ENCODE measurements around the gene SLC35F2. TPM values are rescaled to one million over a fixed set of nuclear protein-coding genes. Genes with fewer than 3 reads are reported as not detected.
"Not testable (repeated sequence)": the region's sequence is repeated elsewhere in the genome, so short reads cannot be mapped to it uniquely, and the experiment has no call there.

Gene SLC35F2
- 10 to 100 TPM in 1 of 2 donors, 1 to 10 TPM in 1; 9.3 to 12.6 TPM for polyA plus RNA-seq

DNA sequence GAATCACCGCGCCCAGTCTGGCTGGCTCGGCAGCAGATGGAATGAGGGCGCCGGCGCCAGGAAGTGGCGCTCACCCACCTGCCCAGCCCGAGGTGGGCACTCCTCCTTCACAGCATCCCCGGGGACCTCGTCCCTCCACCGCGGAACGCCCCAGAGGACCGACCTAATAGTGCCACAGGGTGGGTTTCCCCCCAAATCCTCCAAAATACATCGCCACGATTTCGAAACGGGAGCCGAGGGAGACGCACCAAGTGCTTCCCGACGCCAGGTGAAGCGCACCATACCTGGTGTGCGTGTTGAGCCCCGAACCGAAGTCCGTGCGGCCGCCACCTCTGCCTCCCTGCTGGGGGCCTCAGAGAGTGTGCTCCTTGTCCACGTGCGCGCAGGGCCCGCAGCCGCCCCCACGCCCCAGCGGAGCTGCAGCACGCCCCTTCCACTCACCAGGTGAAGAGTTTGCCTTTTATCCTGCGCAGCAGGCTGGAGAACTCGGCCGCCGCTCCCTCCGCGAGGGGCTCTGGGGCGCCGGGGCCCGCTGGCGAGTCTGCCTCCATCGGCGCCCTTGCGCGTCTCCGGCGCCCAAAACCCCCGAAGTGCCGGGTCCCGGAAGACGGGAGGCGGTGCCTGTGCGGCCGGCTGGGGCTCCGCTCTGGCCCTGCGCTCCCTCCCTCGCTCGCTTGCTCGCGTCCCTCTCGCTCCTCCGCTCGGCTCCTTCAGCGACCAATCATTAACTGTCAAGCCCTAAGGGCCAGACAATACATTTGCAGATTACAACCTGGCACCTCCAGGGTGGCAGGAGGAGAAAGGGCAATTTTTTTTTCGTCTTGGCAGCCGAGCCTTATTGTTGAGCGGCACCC, at the start of gene SLC35F2:
SLC35F2 (minus strand) TSS at position 571 of the 854 bp plus-strand sequence; CDS start at position 551, 20 bp downstream.
- Histone ChIP-seq H3K9me3 (ENCODE audit: control insufficient read depth in 2 of 2, insufficient read depth in 1 of 2, low read depth in 1 of 2, low read length in 1 of 2) (no peaks in the 10 kb centered on the region), H3K4me1 (ENCODE audit: control insufficient read depth in 2 of 2, insufficient read depth in 2 of 2, low read length in 1 of 2) (peaks cover 0 to 9% of the 10 kb centered on the region in 2 donors), H3K36me3 (ENCODE audit: control insufficient read depth in 2 of 2, insufficient read depth in 2 of 2, low read length in 1 of 2) (no peaks in the 10 kb centered on the region), H3K4me3 (ENCODE audit: low read depth in 1 of 2, low read length in 2 of 2) (peak within 1 kb of the TSS; percentile 65 to 93), H3K27ac (ENCODE audit: low read depth in 2 of 2, low read length in 1 of 2) (peak within 1 kb of the TSS; percentile 79 to 89), H3K27me3 (ENCODE audit: control insufficient read depth in 1 of 2, insufficient read depth in 2 of 2, low read length in 2 of 2) (no peaks in the 10 kb centered on the region)
- WGBS, 2 donors, result 1% methylated on average over 71 to 73 of the region's 73 CpGs

DNA sequence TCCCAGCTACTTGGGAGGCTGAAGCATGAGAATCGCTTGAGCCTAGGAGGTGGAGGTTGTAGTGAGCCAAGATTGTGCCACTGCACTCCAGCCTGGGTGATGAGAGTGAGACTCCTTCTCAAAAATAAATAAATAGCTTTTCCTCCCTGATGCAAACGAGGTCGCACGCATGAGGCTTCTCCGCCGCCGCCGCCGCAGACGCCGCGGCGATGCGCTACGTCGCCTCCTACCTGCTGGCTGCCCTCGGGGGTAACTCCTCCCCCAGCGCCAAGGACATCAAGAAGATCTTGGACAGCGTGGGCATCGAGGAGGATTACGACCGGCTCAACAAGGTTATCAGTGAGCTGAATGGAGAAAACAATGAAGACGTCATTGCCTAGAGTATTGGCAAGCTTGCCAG, 49.6 kb upstream of the SLC35F2 start:
- H3K9me3 ChIP-seq (ENCODE audit: control insufficient read depth in 2 of 2, insufficient read depth in 1 of 2, low read depth in 1 of 2, low read length in 1 of 2), result no peaks in the 10 kb centered on the region
- no peaks in the 10 kb centered on the region for H3K36me3 ChIP-seq (ENCODE audit: control insufficient read depth in 2 of 2, insufficient read depth in 2 of 2, low read length in 1 of 2)
- WGBS, 2 donors, result 57 to 82% methylated on average over 23 of the region's 23 CpGs
- H3K4me3 ChIP-seq (ENCODE audit: low read depth in 1 of 2, low read length in 2 of 2), result no peak overlapping the region
- no peaks in the 10 kb centered on the region for H3K27me3 ChIP-seq (ENCODE audit: control insufficient read depth in 1 of 2, insufficient read depth in 2 of 2, low read length in 2 of 2)
- H3K27ac ChIP-seq (ENCODE audit: low read depth in 2 of 2, low read length in 1 of 2), result no peak overlapping the region
- no peaks in the 10 kb centered on the region for H3K4me1 ChIP-seq (ENCODE audit: control insufficient read depth in 2 of 2, insufficient read depth in 2 of 2, low read length in 1 of 2)

DNA sequence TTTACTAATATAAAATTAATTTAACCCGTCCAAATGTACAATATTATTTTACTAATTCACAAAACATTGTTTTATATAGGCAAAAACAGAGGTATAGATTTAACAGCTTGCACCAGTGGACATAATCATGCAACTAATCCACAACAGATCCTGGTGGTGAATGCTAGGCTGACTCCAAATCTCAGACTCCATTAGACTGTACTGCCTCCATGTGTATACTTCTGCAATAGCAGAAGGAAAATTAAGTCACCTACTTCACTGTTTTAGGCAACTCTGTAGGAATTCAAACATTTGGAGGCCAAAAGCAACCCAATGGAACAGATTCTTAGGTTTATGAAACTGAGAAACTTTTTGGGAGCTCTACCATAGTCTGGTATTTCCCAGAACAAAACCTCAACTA, 39.7 kb upstream of the SLC35F2 start:
- Histone ChIP-seq H3K36me3 (ENCODE audit: control insufficient read depth in 2 of 2, insufficient read depth in 2 of 2, low read length in 1 of 2) (no peaks in the 10 kb centered on the region), H3K4me1 (ENCODE audit: control insufficient read depth in 2 of 2, insufficient read depth in 2 of 2, low read length in 1 of 2) (no peaks in the 10 kb centered on the region), H3K27me3 (ENCODE audit: control insufficient read depth in 1 of 2, insufficient read depth in 2 of 2, low read length in 2 of 2) (no peaks in the 10 kb centered on the region), H3K9me3 (ENCODE audit: control insufficient read depth in 2 of 2, insufficient read depth in 1 of 2, low read depth in 1 of 2, low read length in 1 of 2) (no peaks in the 10 kb centered on the region), H3K4me3 (ENCODE audit: low read depth in 1 of 2, low read length in 2 of 2) (no peak overlapping the region), H3K27ac (ENCODE audit: low read depth in 2 of 2, low read length in 1 of 2) (no peak overlapping the region)
- WGBS, 2 donors, result 37 to 39% methylated on average over 1 of the region's 1 CpG

DNA sequence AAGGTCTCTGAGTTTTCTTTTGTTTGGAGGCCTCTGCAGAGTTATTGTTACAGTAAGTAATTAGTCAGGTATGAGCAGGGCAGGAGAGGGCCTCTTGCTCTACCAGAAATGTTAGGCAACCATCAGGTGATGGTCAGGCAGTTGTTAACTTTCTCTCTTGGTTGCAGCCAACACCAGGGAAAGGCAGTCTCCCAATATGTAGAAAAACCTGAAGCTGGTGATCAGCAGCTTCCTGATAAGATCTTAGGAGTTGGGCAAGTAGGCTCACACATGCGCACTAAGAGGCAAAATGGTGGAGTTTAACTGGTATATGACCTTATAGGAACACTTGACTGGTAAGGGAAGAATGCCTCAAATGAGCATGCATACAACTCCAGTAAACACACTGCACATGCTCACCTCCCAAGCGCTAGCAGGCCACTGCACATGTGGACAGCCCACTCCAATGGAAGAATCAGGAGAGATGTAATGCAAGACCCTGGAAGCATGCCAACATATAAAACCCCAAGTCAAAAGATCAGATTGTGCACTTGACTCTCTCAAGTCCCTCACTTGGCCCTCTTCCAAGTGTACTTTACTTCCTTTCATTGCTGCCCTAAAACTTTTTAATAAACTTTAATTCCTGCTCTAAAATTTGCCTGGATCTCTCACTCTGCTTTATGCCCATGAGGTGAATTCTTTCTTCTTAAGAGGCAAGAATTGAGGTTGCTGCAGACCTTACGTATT, 23.7 kb upstream of the SLC35F2 start:
- Histone ChIP-seq H3K4me1 (ENCODE audit: control insufficient read depth in 2 of 2, insufficient read depth in 2 of 2, low read length in 1 of 2) (no peaks in the 10 kb centered on the region), H3K36me3 (ENCODE audit: control insufficient read depth in 2 of 2, insufficient read depth in 2 of 2, low read length in 1 of 2) (no peaks in the 10 kb centered on the region), H3K4me3 (ENCODE audit: low read depth in 1 of 2, low read length in 2 of 2) (no peak overlapping the region), H3K27ac (ENCODE audit: low read depth in 2 of 2, low read length in 1 of 2) (no peak overlapping the region), H3K9me3 (ENCODE audit: control insufficient read depth in 2 of 2, insufficient read depth in 1 of 2, low read depth in 1 of 2, low read length in 1 of 2) (no peaks in the 10 kb centered on the region), H3K27me3 (ENCODE audit: control insufficient read depth in 1 of 2, insufficient read depth in 2 of 2, low read length in 2 of 2) (no peaks in the 10 kb centered on the region)
- WGBS, 2 donors, result 95 to 98% methylated on average over 3 of the region's 3 CpGs

- not testable (repeated sequence) for H3K4me1 ChIP-seq (ENCODE audit: control insufficient read depth in 2 of 2, insufficient read depth in 2 of 2, low read length in 1 of 2); H3K27me3 ChIP-seq (ENCODE audit: control insufficient read depth in 1 of 2, insufficient read depth in 2 of 2, low read length in 2 of 2); H3K9me3 ChIP-seq (ENCODE audit: control insufficient read depth in 2 of 2, insufficient read depth in 1 of 2, low read depth in 1 of 2, low read length in 1 of 2); H3K27ac ChIP-seq (ENCODE audit: low read depth in 2 of 2, low read length in 1 of 2); H3K4me3 ChIP-seq (ENCODE audit: low read depth in 1 of 2, low read length in 2 of 2); H3K36me3 ChIP-seq (ENCODE audit: control insufficient read depth in 2 of 2, insufficient read depth in 2 of 2, low read length in 1 of 2)
- 96 to 98% methylated on average over 8 to 9 of the region's 9 CpGs for WGBS, 2 donors
Observed at GRCh38 chr11:107881471-107881870, 22.9 kb upstream of the SLC35F2 start.

- no peaks in the 10 kb centered on the region for H3K9me3 ChIP-seq (ENCODE audit: control insufficient read depth in 2 of 2, insufficient read depth in 1 of 2, low read depth in 1 of 2, low read length in 1 of 2)
- no peaks in the 10 kb centered on the region for H3K27me3 ChIP-seq (ENCODE audit: control insufficient read depth in 1 of 2, insufficient read depth in 2 of 2, low read length in 2 of 2)
- H3K4me3 ChIP-seq (ENCODE audit: low read depth in 1 of 2, low read length in 2 of 2), result no peak overlapping the region
- no peaks in the 10 kb centered on the region for H3K4me1 ChIP-seq (ENCODE audit: control insufficient read depth in 2 of 2, insufficient read depth in 2 of 2, low read length in 1 of 2)
- 53 to 63% methylated on average over 2 of the region's 2 CpGs for WGBS, 2 donors
- H3K27ac ChIP-seq (ENCODE audit: low read depth in 2 of 2, low read length in 1 of 2), result no peak overlapping the region
- no peaks in the 10 kb centered on the region for H3K36me3 ChIP-seq (ENCODE audit: control insufficient read depth in 2 of 2, insufficient read depth in 2 of 2, low read length in 1 of 2)
Observed at GRCh38 chr11:107876141-107876540, 17.6 kb upstream of the SLC35F2 start.

DNA sequence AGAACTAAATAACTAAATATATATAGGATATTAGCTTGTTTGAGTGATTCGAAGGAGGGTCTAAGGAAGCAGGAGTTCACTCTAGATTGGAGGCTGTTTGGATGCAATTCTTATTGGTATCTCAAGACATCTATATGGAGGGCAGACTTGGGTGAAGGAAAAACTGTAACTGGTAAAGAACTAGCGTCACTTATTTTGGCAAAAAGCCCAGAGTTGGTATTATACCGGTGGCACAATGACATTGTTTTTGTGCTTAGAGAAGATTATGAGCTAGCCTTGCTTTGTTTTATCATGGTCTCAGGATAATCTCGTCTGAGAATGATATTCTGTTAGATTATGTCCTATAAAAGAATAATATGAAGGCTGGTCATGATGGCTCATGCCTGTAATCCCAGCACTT, 6.0 kb upstream of the SLC35F2 start:
- H3K4me1 ChIP-seq (ENCODE audit: control insufficient read depth in 2 of 2, insufficient read depth in 2 of 2, low read length in 1 of 2), result peaks cover 0 to 2% of the 10 kb centered on the region in 2 donors
- no peaks in the 10 kb centered on the region for H3K36me3 ChIP-seq (ENCODE audit: control insufficient read depth in 2 of 2, insufficient read depth in 2 of 2, low read length in 1 of 2)
- no peak overlapping the region for H3K27ac ChIP-seq (ENCODE audit: low read depth in 2 of 2, low read length in 1 of 2)
- H3K27me3 ChIP-seq (ENCODE audit: control insufficient read depth in 1 of 2, insufficient read depth in 2 of 2, low read length in 2 of 2), result no peaks in the 10 kb centered on the region
- H3K4me3 ChIP-seq (ENCODE audit: low read depth in 1 of 2, low read length in 2 of 2), result no peak overlapping the region
- no peaks in the 10 kb centered on the region for H3K9me3 ChIP-seq (ENCODE audit: control insufficient read depth in 2 of 2, insufficient read depth in 1 of 2, low read depth in 1 of 2, low read length in 1 of 2)
- WGBS, 2 donors, result 49 to 54% methylated on average over 4 of the region's 4 CpGs

DNA sequence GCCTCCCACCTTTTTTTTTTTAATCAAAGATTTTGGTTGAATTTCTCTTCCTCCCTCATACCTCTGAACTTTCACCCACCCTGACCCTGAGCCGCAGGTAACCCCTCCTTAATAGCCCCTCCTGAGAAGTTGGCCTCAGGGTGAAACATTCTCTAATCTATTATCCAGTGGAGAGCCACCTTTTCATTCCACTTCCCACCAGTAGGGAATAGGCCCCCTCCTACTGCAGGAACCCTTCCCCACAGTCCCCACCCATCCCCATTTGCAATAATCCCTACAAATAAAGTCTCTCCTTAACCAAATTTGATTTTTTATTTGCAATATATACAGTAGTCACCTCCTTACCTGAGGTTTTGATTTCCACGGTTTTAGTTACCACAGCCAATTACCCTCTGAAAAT, 2.1 kb upstream of the SLC35F2 start:
- Histone ChIP-seq H3K36me3 (ENCODE audit: control insufficient read depth in 2 of 2, insufficient read depth in 2 of 2, low read length in 1 of 2) (no peaks in the 10 kb centered on the region), H3K27ac (ENCODE audit: low read depth in 2 of 2, low read length in 1 of 2) (no peak overlapping the region), H3K27me3 (ENCODE audit: control insufficient read depth in 1 of 2, insufficient read depth in 2 of 2, low read length in 2 of 2) (no peaks in the 10 kb centered on the region), H3K4me1 (ENCODE audit: control insufficient read depth in 2 of 2, insufficient read depth in 2 of 2, low read length in 1 of 2) (peaks cover 0 to 9% of the 10 kb centered on the region in 2 donors), H3K4me3 (ENCODE audit: low read depth in 1 of 2, low read length in 2 of 2) (no peak overlapping the region), H3K9me3 (ENCODE audit: control insufficient read depth in 2 of 2, insufficient read depth in 1 of 2, low read depth in 1 of 2, low read length in 1 of 2) (no peaks in the 10 kb centered on the region)
- 67 to 86% methylated on average over 2 of the region's 2 CpGs for WGBS, 2 donors

GRCh38 chr11:107860240-107860620, 1.6 kb upstream of the SLC35F2 start:
- not testable (repeated sequence) for H3K4me3 ChIP-seq (ENCODE audit: low read depth in 1 of 2, low read length in 2 of 2); H3K4me1 ChIP-seq (ENCODE audit: control insufficient read depth in 2 of 2, insufficient read depth in 2 of 2, low read length in 1 of 2); H3K9me3 ChIP-seq (ENCODE audit: control insufficient read depth in 2 of 2, insufficient read depth in 1 of 2, low read depth in 1 of 2, low read length in 1 of 2); H3K36me3 ChIP-seq (ENCODE audit: control insufficient read depth in 2 of 2, insufficient read depth in 2 of 2, low read length in 1 of 2); H3K27me3 ChIP-seq (ENCODE audit: control insufficient read depth in 1 of 2, insufficient read depth in 2 of 2, low read length in 2 of 2); H3K27ac ChIP-seq (ENCODE audit: low read depth in 2 of 2, low read length in 1 of 2)
- WGBS, 2 donors, result 81 to 82% methylated on average over 15 of the region's 15 CpGs
